Cardiac muscle cell (in vitro differentiated cells and primary cell): ENCODE data around the gene ZNF224. TPM values are rescaled to one million over a fixed set of nuclear protein-coding genes. Genes with fewer than 3 reads are reported as not detected.
"Not testable (repeated sequence)": the region's sequence is repeated elsewhere in the genome, so short reads cannot be mapped to it uniquely, and the experiment has no call there.

Source experiments
- DNase-seq, 2 donors: peaks; one replicate each; pipeline versions ENCODE4 v3.0.0 to v3.0.0-alpha.2; 2010 to 2017; ENCODE audit warnings: low read depth in 1 of 2, low spot score in 1 of 2
- H3K27ac ChIP-seq: fragments of 200-600 bp; sonication (generic); 2 replicates; pipeline ENCODE4 v1.5.1; 2016
- H3K27me3 ChIP-seq: fragments of 200-600 bp; sonication (generic); 2 replicates; pipeline ENCODE4 v1.6.0; 2016; ENCODE audit warnings: control low read depth
- H3K36me3 ChIP-seq: fragments of 200-600 bp; sonication (generic); 2 replicates; pipeline ENCODE4 v1.5.1; 2016; ENCODE audit warnings: control low read depth
- H3K4me1 ChIP-seq: fragments of 200-600 bp; sonication (generic); 2 replicates; pipeline ENCODE4 v1.8.1; 2017; ENCODE audit warnings: low read depth, mild to moderate bottlenecking, mixed run types
- H3K4me3 ChIP-seq: fragments of 200-600 bp; sonication (generic); 2 replicates; pipeline ENCODE4 v1.5.1; 2016; ENCODE audit warnings: mild to moderate bottlenecking
- H3K9me3 ChIP-seq: fragments of 200-600 bp; sonication (generic); 2 replicates; pipeline ENCODE4 v1.5.1; 2017; ENCODE audit warnings: low read depth, mild to moderate bottlenecking, control low read depth
- CTCF ChIP-seq: IDR thresholded peaks from 2 replicates; pipeline ENCODE4 v1.5.1; 2012; ENCODE audit warnings: low read depth, mild to moderate bottlenecking, low read length
- polyA plus RNA-seq: library from polyadenylated mRNA; unstranded; fragments of >200 nt; fragmentation: Nextera tagmentation; extraction: Ambion mirVana; gene quantifications from 2 replicates; pipeline ENCODE4 v1.2.1, GENCODE V29; 2016
- total RNA-seq: library from RNA; depleted of rRNA; stranded (reverse); fragments of >200 nt; gene quantifications from 2 replicates; pipeline ENCODE4 v1.2.3, GENCODE V29; 2016

The ZNF224 gene
- total and polyA plus RNA-seq, 2 experiments from 2014 or later: 18.6 to 29.3 TPM

GRCh38 chr19:44112802-44113137 is 18.6 kb downstream of the ZNF224 start:
- Histone ChIP-seq H3K4me3 (peak overlapping the region; percentile 83), H3K27me3 (no peaks in the 10 kb centered on the region), H3K4me1 (peaks cover 3% of the 10 kb centered on the region), H3K36me3 (peaks cover 9% of the 10 kb centered on the region), H3K27ac (peak overlapping the region; percentile 80), H3K9me3 (no peaks in the 10 kb centered on the region)
- no peak for DNase-seq
- peak; percentile 5 for TF ChIP-seq CTCF

- Histone ChIP-seq H3K4me3 (peak within 1 kb of the TSS; percentile 83), H3K27ac (peak within 1 kb of the TSS; percentile 80), H3K4me1 (peaks cover 3% of the 10 kb centered on the region), H3K36me3 (peaks cover 12% of the 10 kb centered on the region), H3K27me3 (no peaks in the 10 kb centered on the region), H3K9me3 (no peaks in the 10 kb centered on the region)
- peak; percentile 99 for DNase-seq
- no peak for TF ChIP-seq CTCF
Observed at GRCh38 chr19:44113138-44113783, 19.1 kb downstream of the ZNF224 start, which contains the start of gene ZNF225. ZNF225 (plus strand) TSS chr19:44113399; CDS start chr19:44115828, 2,429 bp downstream.

- Histone ChIP-seq H3K4me3 (peak overlapping the region; percentile 83), H3K27ac (peak overlapping the region; percentile 65), H3K27me3 (no peaks in the 10 kb centered on the region), H3K4me1 (peaks cover 3% of the 10 kb centered on the region), H3K9me3 (no peaks in the 10 kb centered on the region), H3K36me3 (peaks cover 16% of the 10 kb centered on the region)
- no peak for DNase-seq
- TF ChIP-seq CTCF: no peak
Observed at GRCh38 chr19:44113784-44114390, 19.7 kb downstream of the ZNF224 start.

DNA sequence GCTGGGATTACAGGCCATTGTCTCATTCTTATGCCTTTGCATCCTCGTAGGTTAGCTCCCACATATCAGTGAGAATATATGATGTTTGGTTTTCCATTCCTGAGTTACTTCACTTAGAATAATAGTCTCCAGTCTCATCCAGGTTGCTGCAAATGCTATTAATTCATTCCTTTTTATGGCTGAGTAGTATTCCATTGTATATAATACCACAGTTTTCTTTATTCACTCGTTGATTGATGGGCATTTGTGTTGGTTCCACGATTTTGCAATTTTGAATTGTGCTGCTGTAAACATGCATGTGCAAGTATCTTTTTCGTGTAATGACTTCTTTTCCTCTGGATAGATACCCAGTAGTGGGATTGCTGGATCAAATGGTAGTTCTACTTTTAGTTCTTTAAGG is 27.0 kb downstream of the ZNF224 start:
- not testable (repeated sequence) for H3K27me3 ChIP-seq, H3K4me3 ChIP-seq, H3K4me1 ChIP-seq, DNase-seq, H3K27ac ChIP-seq, H3K9me3 ChIP-seq
- H3K36me3 ChIP-seq: peaks cover 18% of the 10 kb centered on the region

GRCh38 chr19:44131955-44132354 is 37.8 kb downstream of the ZNF224 start:
- no peak for TF ChIP-seq CTCF

More at GRCh38 chr19:44131955-44132354, 37.8 kb downstream of the ZNF224 start:
- Histone ChIP-seq H3K4me1 (no peaks in the 10 kb centered on the region), H3K36me3 (peaks cover 17% of the 10 kb centered on the region), H3K4me3 (no peak overlapping the region), H3K9me3 (no peaks in the 10 kb centered on the region), H3K27me3 (no peaks in the 10 kb centered on the region), H3K27ac (no peak overlapping the region)
- no peak for DNase-seq
